ENCODE results near the gene VTI1A. TPM values are rescaled to one million over a fixed set of nuclear protein-coding genes. Genes with fewer than 3 reads are reported as not detected.

VTI1A gene
- polyA plus RNA-seq, 1 of the 3 experiments (the other 2 are of a cell fraction), result 8.3 TPM

DNA sequence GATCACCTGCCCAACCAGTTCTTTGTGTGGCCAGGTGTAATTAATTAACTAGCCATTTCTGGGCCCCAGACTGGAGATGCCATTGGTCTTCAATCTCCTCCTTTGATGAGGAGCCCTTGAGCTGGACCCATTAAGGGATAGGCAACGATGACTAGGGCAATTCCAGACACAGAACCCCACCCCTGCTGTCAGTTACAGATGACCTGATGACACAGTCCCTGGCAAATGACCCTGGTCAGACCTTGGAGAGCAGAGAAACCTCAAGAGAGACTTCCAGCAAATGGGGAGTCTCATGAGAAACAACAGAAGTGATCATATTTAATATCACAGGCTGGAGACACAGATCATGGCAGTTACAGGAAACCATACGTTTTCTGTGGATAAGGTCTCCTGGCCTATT, 401.2 kb downstream of the VTI1A start:
- no peak for DNase-seq
- 48% methylated on average over 2 of the region's 2 CpGs for WGBS (ENCODE audit: low lambda C conversion rate)
- no peak for TF ChIP-seq YY1 (IDR thresholded peaks at IDR 0.05; ENCODE audit: low read depth)
- TF ChIP-seq TCF12 (IDR thresholded peaks at IDR 0.05), result no peak
- no peak for TF ChIP-seq RFX5 (IDR thresholded peaks at IDR 0.05; ENCODE audit: low read length)
- TF ChIP-seq, protein P1, sequence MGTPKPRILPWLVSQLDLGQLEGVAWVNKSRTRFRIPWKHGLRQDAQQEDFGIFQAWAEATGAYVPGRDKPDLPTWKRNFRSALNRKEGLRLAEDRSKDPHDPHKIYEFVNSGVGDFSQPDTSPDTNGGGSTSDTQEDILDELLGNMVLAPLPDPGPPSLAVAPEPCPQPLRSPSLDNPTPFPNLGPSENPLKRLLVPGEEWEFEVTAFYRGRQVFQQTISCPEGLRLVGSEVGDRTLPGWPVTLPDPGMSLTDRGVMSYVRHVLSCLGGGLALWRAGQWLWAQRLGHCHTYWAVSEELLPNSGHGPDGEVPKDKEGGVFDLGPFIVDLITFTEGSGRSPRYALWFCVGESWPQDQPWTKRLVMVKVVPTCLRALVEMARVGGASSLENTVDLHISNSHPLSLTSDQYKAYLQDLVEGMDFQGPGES (IDR thresholded peaks at IDR 0.05; ENCODE audit: low read depth, low read length), result no peak
- no peak for TF ChIP-seq POLR2AphosphoS5 (IDR thresholded peaks at IDR 0.05; ENCODE audit: low read depth, low read length)
- TF ChIP-seq, protein P2, sequence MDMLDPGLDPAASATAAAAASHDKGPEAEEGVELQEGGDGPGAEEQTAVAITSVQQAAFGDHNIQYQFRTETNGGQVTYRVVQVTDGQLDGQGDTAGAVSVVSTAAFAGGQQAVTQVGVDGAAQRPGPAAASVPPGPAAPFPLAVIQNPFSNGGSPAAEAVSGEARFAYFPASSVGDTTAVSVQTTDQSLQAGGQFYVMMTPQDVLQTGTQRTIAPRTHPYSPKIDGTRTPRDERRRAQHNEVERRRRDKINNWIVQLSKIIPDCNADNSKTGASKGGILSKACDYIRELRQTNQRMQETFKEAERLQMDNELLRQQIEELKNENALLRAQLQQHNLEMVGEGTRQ (IDR thresholded peaks at IDR 0.05; ENCODE audit: borderline replicate concordance, low read depth, low read length), result no peak
- TF ChIP-seq MEF2A (IDR thresholded peaks at IDR 0.05; ENCODE audit: borderline replicate concordance, low read depth), result no peak
- TF ChIP-seq RXRA (IDR thresholded peaks at IDR 0.05; ENCODE audit: borderline replicate concordance, low read depth), result no peak
- H2AFZ ChIP-seq (ENCODE audit: low read depth), result no peak overlapping the region
- no peak overlapping the region for H3K27ac ChIP-seq (ENCODE audit: low read depth in 2 of 2, low read length in 1 of 2)
- H3K4me1 ChIP-seq (ENCODE audit: control insufficient read depth in 1 of 2, insufficient read depth in 2 of 2, low read depth in 1 of 2, low read length in 1 of 2), result no peaks in the 10 kb centered on the region
- H3K4me2 ChIP-seq, result no peak overlapping the region
- H3K9me2 ChIP-seq, result no peaks in the 10 kb centered on the region
- no peaks in the 10 kb centered on the region for H3F3A ChIP-seq (replicated peaks; ENCODE audit: insufficient read depth)
- H3K9ac ChIP-seq, result no peak overlapping the region
- H3K9me3 ChIP-seq, result no peaks in the 10 kb centered on the region
- H3K4me3 ChIP-seq (ENCODE audit: low read depth in 2 of 2, low read length in 1 of 2), result no peak overlapping the region
- no peaks in the 10 kb centered on the region for H3K79me2 ChIP-seq (ENCODE audit: insufficient read depth)
- no peaks in the 10 kb centered on the region for H3K36me3 ChIP-seq (replicated peaks in 1 of 2; ENCODE audit: control insufficient read depth in 1 of 2, insufficient read depth in 2 of 2, low read length in 1 of 2)
- ChIA-PET POLR2A (no interaction called here), CTCF (no interaction called here)
- H4K20me1 ChIP-seq (ENCODE audit: insufficient read depth), result no peaks in the 10 kb centered on the region
- H3K27me3 ChIP-seq (ENCODE audit: insufficient read depth), result no peaks in the 10 kb centered on the region

- H3K4me2 ChIP-seq, result no peak overlapping the region
- no peaks in the 10 kb centered on the region for H4K20me1 ChIP-seq (ENCODE audit: insufficient read depth)
- H3K27ac ChIP-seq (ENCODE audit: low read depth in 2 of 2, low read length in 1 of 2), result no peak overlapping the region
- no peaks in the 10 kb centered on the region for H3F3A ChIP-seq (replicated peaks; ENCODE audit: insufficient read depth)
- no peak overlapping the region for H3K9ac ChIP-seq
- H3K4me1 ChIP-seq (ENCODE audit: control insufficient read depth in 1 of 2, insufficient read depth in 2 of 2, low read depth in 1 of 2, low read length in 1 of 2), result no peaks in the 10 kb centered on the region
- no peak for DNase-seq
- no peaks in the 10 kb centered on the region for H3K27me3 ChIP-seq (ENCODE audit: insufficient read depth)
- H3K9me3 ChIP-seq, result no peaks in the 10 kb centered on the region
- H3K36me3 ChIP-seq (replicated peaks in 1 of 2; ENCODE audit: control insufficient read depth in 1 of 2, insufficient read depth in 2 of 2, low read length in 1 of 2), result no peaks in the 10 kb centered on the region
- no peak overlapping the region for H3K4me3 ChIP-seq (ENCODE audit: low read depth in 2 of 2, low read length in 1 of 2)
- no peak overlapping the region for H2AFZ ChIP-seq (ENCODE audit: low read depth)
- CTCF ChIA-PET, result interaction anchor here (1.6 kb wide), 1 partner anchor 9 kb away, joined by 5 read pairs; no protein-coding TSS in a partner anchor
- WGBS (ENCODE audit: low lambda C conversion rate), result 79% methylated on average over 3 of the region's 3 CpGs
- H3K79me2 ChIP-seq (ENCODE audit: insufficient read depth), result no peaks in the 10 kb centered on the region
- POLR2A ChIA-PET, result no interaction called here
- H3K9me2 ChIP-seq, result no peaks in the 10 kb centered on the region
- TF ChIP-seq ZBTB33 (IDR thresholded peaks at IDR 0.05; ENCODE audit: borderline replicate concordance, low read depth), result no peak
- TF ChIP-seq, protein P2 (IDR thresholded peaks at IDR 0.05; ENCODE audit: borderline replicate concordance, low read depth, low read length), result no peak
- no peak for TF ChIP-seq GABPA (IDR thresholded peaks at IDR 0.05; ENCODE audit: low read depth)
- TF ChIP-seq, protein P3, sequence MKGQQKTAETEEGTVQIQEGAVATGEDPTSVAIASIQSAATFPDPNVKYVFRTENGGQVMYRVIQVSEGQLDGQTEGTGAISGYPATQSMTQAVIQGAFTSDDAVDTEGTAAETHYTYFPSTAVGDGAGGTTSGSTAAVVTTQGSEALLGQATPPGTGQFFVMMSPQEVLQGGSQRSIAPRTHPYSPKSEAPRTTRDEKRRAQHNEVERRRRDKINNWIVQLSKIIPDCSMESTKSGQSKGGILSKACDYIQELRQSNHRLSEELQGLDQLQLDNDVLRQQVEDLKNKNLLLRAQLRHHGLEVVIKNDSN (IDR thresholded peaks at IDR 0.05; ENCODE audit: borderline replicate concordance, low read depth), result no peak
- TF ChIP-seq TAF1 (IDR thresholded peaks at IDR 0.05; ENCODE audit: borderline replicate concordance, low read depth, low read length), result no peak
- no peak for TF ChIP-seq FOXJ3 (CRISPR knock-in tag; IDR thresholded peaks at IDR 0.05)
- no peak for TF ChIP-seq TCF12 (IDR thresholded peaks at IDR 0.05)
- TF ChIP-seq TEAD4 (IDR thresholded peaks at IDR 0.05; ENCODE audit: borderline replicate concordance, insufficient read depth), result no peak
- TF ChIP-seq GATA2 (CRISPR knock-in tag; IDR thresholded peaks at IDR 0.05), result no peak
- TF ChIP-seq EZH2phosphoT487 (IDR thresholded peaks at IDR 0.05; ENCODE audit: borderline replicate concordance, low read depth), result no peak
- TF ChIP-seq SIN3A (IDR thresholded peaks at IDR 0.05; ENCODE audit: borderline replicate concordance, low read depth, low read length), result no peak
- no peak for TF ChIP-seq CHD2 (IDR thresholded peaks at IDR 0.05; ENCODE audit: low read length, partially characterized antibody)
- TF ChIP-seq, protein P4, sequence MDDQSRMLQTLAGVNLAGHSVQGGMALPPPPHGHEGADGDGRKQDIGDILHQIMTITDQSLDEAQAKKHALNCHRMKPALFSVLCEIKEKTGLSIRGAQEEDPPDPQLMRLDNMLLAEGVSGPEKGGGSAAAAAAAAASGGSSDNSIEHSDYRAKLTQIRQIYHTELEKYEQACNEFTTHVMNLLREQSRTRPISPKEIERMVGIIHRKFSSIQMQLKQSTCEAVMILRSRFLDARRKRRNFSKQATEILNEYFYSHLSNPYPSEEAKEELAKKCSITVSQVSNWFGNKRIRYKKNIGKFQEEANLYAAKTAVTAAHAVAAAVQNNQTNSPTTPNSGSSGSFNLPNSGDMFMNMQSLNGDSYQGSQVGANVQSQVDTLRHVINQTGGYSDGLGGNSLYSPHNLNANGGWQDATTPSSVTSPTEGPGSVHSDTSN (IDR thresholded peaks at IDR 0.05), result no peak
- no peak for TF ChIP-seq JUND (IDR thresholded peaks at IDR 0.05)
- no peak for TF ChIP-seq RCOR1 (IDR thresholded peaks at IDR 0.05; ENCODE audit: low read length)
- no peak for TF ChIP-seq MXI1 (IDR thresholded peaks at IDR 0.05; ENCODE audit: low read depth, low read length)
These were observed 401.9 kb downstream of the VTI1A start for GRCh38 chr10:112848868-112849430.
